K562 (cell line): ENCODE results near the gene CUX1. TPM values are rescaled to one million over a fixed set of nuclear protein-coding genes. Genes with fewer than 3 reads are reported as not detected.

Source experiments
- ATAC-seq: fragments of 200-7000 bp; cut with Tn5 transposase; 3 replicates; pipeline ENCODE4 v1.9.1; 2020; ENCODE audit warnings: moderate library complexity
- BruUV-seq: library from RNA; stranded (reverse); fragments of 400-500 nt; replicated peaks from 2 replicates; lab custom pipeline; 2021; lab: Mats Ljungman, UMichigan
- CTCF ChIA-PET: fragments of 300-600 bp; formaldehyde crosslinking; extraction: SDS; loops from one replicate; lab custom pipeline; 2021; ENCODE audit warnings: low intra/inter-chr PET ratio; lab: Yijun Ruan, JAX
- POLR2A ChIA-PET: fragments of 300-600, 350-650 bp; sonication (Branson Sonifier 250); formaldehyde crosslinking; extraction: SDS; loops from one replicate; lab custom pipeline; 2021; ENCODE audit warnings: antibody characterized with exemption, inconsistent platforms; lab: Yijun Ruan, JAX
- DNase-seq, 4 experiments: peaks; one replicate each; pipeline versions ENCODE4 v3.0.0 to v3.0.0-alpha.2; 2011 to 2018; ENCODE audit warnings: low spot score in 3 of 4, mixed read lengths in 3 of 4; ENCODE audit errors: extremely low read depth in 1 of 4
- FAIRE-seq: peaks from 2 replicates; lab custom pipeline; 2011; peaks lifted over from hg19 to GRCh38; lab: Jason Lieb, UNC
- H2AFZ ChIP-seq: 2 replicates; pipeline ENCODE4 v1.6.0; 2011; ENCODE audit warnings: low read depth, low read length, control low read depth, inconsistent platforms
- H3K27ac ChIP-seq: fragments of 200-600 bp; 3 replicates; pipeline ENCODE4 v1.8.0; 2011; ENCODE audit warnings: low read depth, mild to moderate bottlenecking, control low read depth, inconsistent platforms, low read length, moderate library complexity, mixed read lengths; ENCODE audit errors: extremely low read depth
- H3K27me3 ChIP-seq, 2 experiments: fragments of 300-600 bp in 1 of 2; 2 replicates in 1 of 2; 3 replicates in 1 of 2; pipeline versions ENCODE4 v1.6.0 to v1.8.0; 2011; ENCODE audit warnings: inconsistent platforms in 2 of 2, low read length in 2 of 2, mild to moderate bottlenecking in 1 of 2, mixed read lengths in 1 of 2, moderate library complexity in 1 of 2; ENCODE audit not compliant: control insufficient read depth in 2 of 2, insufficient read depth in 2 of 2
- H3K36me3 ChIP-seq: fragments of 300-600 bp; 3 replicates; pipeline ENCODE4 v1.8.0; 2011; ENCODE audit warnings: mild to moderate bottlenecking, low read length, inconsistent platforms; ENCODE audit not compliant: control insufficient read depth, insufficient read depth
- H3K4me1 ChIP-seq, 2 experiments: fragments of 200-600 bp in 1 of 2; replicated peaks in 1 of 2; 2 replicates in 1 of 2; 3 replicates in 1 of 2; pipeline versions ENCODE4 v1.5.1 to v1.8.0; 2011; ENCODE audit warnings: inconsistent platforms in 2 of 2, low read length in 2 of 2, mild to moderate bottlenecking in 1 of 2, mixed read lengths in 1 of 2, moderate library complexity in 1 of 2; ENCODE audit not compliant: control insufficient read depth in 2 of 2, insufficient read depth in 2 of 2
- H3K4me2 ChIP-seq: 2 replicates; pipeline ENCODE4 v1.6.1; 2011; ENCODE audit warnings: low read length, control low read depth, inconsistent platforms, mixed read lengths; ENCODE audit not compliant: insufficient read depth
- H3K4me3 ChIP-seq: fragments of 200-600 bp; sonication (generic), shearing (Covaris generic); 2 replicates; pipeline ENCODE4 v1.5.1; 2016; ENCODE audit warnings: control low read depth, inconsistent platforms
- H3K79me2 ChIP-seq: fragments of 200-600 bp; 3 replicates; pipeline ENCODE4 v1.8.0; 2011; ENCODE audit warnings: low read length, inconsistent platforms; ENCODE audit not compliant: control insufficient read depth, insufficient read depth
- H3K9ac ChIP-seq, 2 experiments: 2 replicates each; pipeline versions ENCODE4 v1.6.0 to v1.6.1; 2011; ENCODE audit warnings: low read depth in 2 of 2, low read length in 2 of 2, control low read depth in 1 of 2, inconsistent platforms in 1 of 2, mild to moderate bottlenecking in 1 of 2, mixed read lengths in 1 of 2; ENCODE audit not compliant: insufficient read depth in 1 of 2
- H3K9me1 ChIP-seq: one replicate; pipeline ENCODE4 v1.6.0; 2011; ENCODE audit warnings: inconsistent platforms, mild to moderate bottlenecking, low read length, moderate library complexity; ENCODE audit not compliant: control insufficient read depth, insufficient read depth
- H3K9me3 ChIP-seq: replicated peaks from 2 replicates; pipeline ENCODE4 v1.5.1; 2011; ENCODE audit warnings: low read depth, low read length, inconsistent platforms; ENCODE audit not compliant: control insufficient read depth, insufficient read depth
- H4K20me1 ChIP-seq: replicated peaks from 2 replicates; pipeline ENCODE4 v1.6.1; 2011; ENCODE audit warnings: low read length, inconsistent platforms, mixed read lengths; ENCODE audit not compliant: control insufficient read depth, insufficient read depth
- BHLHE40 ChIP-seq: IDR thresholded peaks from 2 replicates; pipeline ENCODE4 v1.6.1; 2011; ENCODE audit warnings: low read length, improper control_type of control experiment
- CTCF ChIP-seq, 3 experiments: IDR thresholded peaks in 2 of 3; conservative IDR thresholded peaks in 1 of 3; 2 replicates each; pipeline ENCODE4 v1.5.1; 2011 to 2012; ENCODE audit warnings: low read length in 3 of 3, mild to moderate bottlenecking in 3 of 3, control low read depth in 2 of 3, improper control_type of control experiment in 1 of 3, inconsistent platforms in 1 of 3, low read depth in 1 of 3, mixed read lengths in 1 of 3, moderate library complexity in 1 of 3; ENCODE audit not compliant: insufficient read depth in 2 of 3
- FOXJ2 ChIP-seq: fragments of 200-800 bp; sonication (Bioruptor generic); IDR thresholded peaks from 2 replicates; pipeline ENCODE4 v1.6.1; 2016; ENCODE audit warnings: missing genetic modification characterization, missing compliant biosample characterization
- KDM4B ChIP-seq, 2 experiments: fragments of 450-650 bp in 1 of 2; sonication (generic) in 1 of 2; IDR thresholded peaks; 2 replicates each; pipeline ENCODE4 v1.6.1; 2016 to 2017; ENCODE audit warnings: borderline replicate concordance in 2 of 2, antibody characterized with exemption in 1 of 2, low read depth in 1 of 2, mild to moderate bottlenecking in 1 of 2
- KLF13 ChIP-seq: fragments of 450-650 bp; IDR thresholded peaks from 2 replicates; pipeline ENCODE4 v1.6.1; 2016; ENCODE audit warnings: missing genetic modification characterization, low read depth, mild to moderate bottlenecking, missing compliant biosample characterization, moderate library complexity, borderline replicate concordance
- KLF6 ChIP-seq: fragments of 250-450 bp; sonication (Bioruptor Pico); IDR thresholded peaks from 2 replicates; pipeline ENCODE4 v1.4.0; 2020; ENCODE audit warnings: mild to moderate bottlenecking, moderate library complexity, borderline replicate concordance
- MEF2D ChIP-seq: conservative IDR thresholded peaks from 2 replicates; pipeline ENCODE4 v1.6.1; 2016; ENCODE audit warnings: low read depth, missing genetic modification characterization, missing compliant biosample characterization
- MLX ChIP-seq, 2 experiments: fragments of 450-650 bp in 1 of 2; sonication (generic) in 1 of 2; formaldehyde crosslinking; conservative IDR thresholded peaks; 2 replicates each; pipeline versions ENCODE4 v1.4.0 to v1.8.1; 2020 to 2022; ENCODE audit warnings: mild to moderate bottlenecking in 1 of 2, missing genetic modification reagents in 1 of 2
- PTRF ChIP-seq: fragments of 450-650 bp; IDR thresholded peaks from 2 replicates; pipeline ENCODE4 v1.6.1; 2016; ENCODE audit warnings: mild to moderate bottlenecking, missing genetic modification characterization, missing compliant biosample characterization
- SFPQ ChIP-seq: fragments of 200-400 bp; formaldehyde crosslinking; IDR thresholded peaks from 2 replicates; pipeline ENCODE4 v1.6.1; 2017; ENCODE audit warnings: mild to moderate bottlenecking, low read depth, low read length, moderate library complexity
- SMAD2 ChIP-seq: fragments of 150-350 bp; IDR thresholded peaks from 2 replicates; pipeline ENCODE4 v1.6.1; 2014; ENCODE audit warnings: low read depth, mild to moderate bottlenecking, low read length
- SOX6 ChIP-seq: fragments of 450-650 bp; IDR thresholded peaks from 2 replicates; pipeline ENCODE4 v1.6.1; 2014; ENCODE audit warnings: mild to moderate bottlenecking
- TAF15 ChIP-seq: fragments of 200-400 bp; formaldehyde crosslinking; IDR thresholded peaks from 2 replicates; pipeline ENCODE4 v1.6.1; 2017; ENCODE audit warnings: mild to moderate bottlenecking, low read depth, low read length, moderate library complexity
- ZNF444 ChIP-seq: fragments of 250-450 bp; sonication (Bioruptor Pico); IDR thresholded peaks from 2 replicates; pipeline ENCODE4 v1.4.0; 2020; ENCODE audit warnings: mild to moderate bottlenecking, moderate library complexity
- ZNF707 ChIP-seq: fragments of 250-450 bp; sonication (Bioruptor Pico); conservative IDR thresholded peaks from 2 replicates; pipeline ENCODE4 v1.8.0; 2022; ENCODE audit warnings: inconsistent platforms, mild to moderate bottlenecking, moderate library complexity
- ZNF778 ChIP-seq: fragments of 450-650 bp; formaldehyde crosslinking; IDR thresholded peaks from 2 replicates; pipeline ENCODE4 v1.4.0; 2020; ENCODE audit warnings: mild to moderate bottlenecking, moderate library complexity
- WGBS: fragments of 100-300 bp; shearing (Covaris generic); methylation state at CpG from one replicate; pipeline ENCODE4 v1.1.6; 2016; ENCODE audit warnings: low coverage, mixed read lengths; ENCODE audit not compliant: insufficient coverage; ENCODE audit errors: missing lambda C conversion rate; 5-methylcytosine and 5-hydroxymethylcytosine counted together
- in situ Hi-C: fragments of 300-500 bp; cut with MboI; formaldehyde crosslinking; loops from 4 replicates; pipeline ENCODE4 v1.15.0; 2018; ENCODE audit warnings: inconsistent platforms, mixed read lengths
- intact Hi-C: fragments of 100-400 bp; cut with micrococcal nuclease; formaldehyde crosslinking; loops from 2 replicates; pipeline ENCODE4 v1.14.2; 2022
- polyA plus RNA-seq, 8 experiments: library from polyadenylated mRNA; depleted of rRNA in 4 of 8; stranded (reverse) in 5 of 8; unstranded in 3 of 8; fragments of >200 nt; fragmentation: Nextera tagmentation in 2 of 8; fragmentation: Illumina TruSeq in 1 of 8; extraction: Ambion mirVana in 2 of 8; extraction: Trizol in 1 of 8; gene quantifications; 2 replicates each; pipeline versions ENCODE4 v1.2.1 to v1.2.3, GENCODE V29; 2011 to 2014; ENCODE audit warnings: inconsistent platforms in 1 of 8, missing spikeins in 1 of 8
- total RNA-seq, 7 experiments: library from RNA; depleted of rRNA in 6 of 7; stranded (reverse); fragments of >200 nt in 6 of 7; fragmentation: Illumina TruSeq in 2 of 7; extraction: Trizol in 2 of 7; gene quantifications; 2 replicates each; pipeline versions ENCODE4 v1.2.1 to v1.2.3, GENCODE V29; 2011 to 2021; ENCODE audit warnings: low replicate concordance in 1 of 7

CUX1 gene
- total and polyA plus RNA-seq, 9 of the 15 experiments (the other 6 are each of a cell fraction or from before 2014, with no cell fraction given), result 3.6 to 55.3 (median 25.2) TPM

GRCh38 chr7:102288285-102288930 is 471.0 kb downstream of the CUX1 start (continued):
- TF ChIP-seq CTCF (IDR thresholded peaks at IDR 0.05 in 2 of 3, conservative IDR thresholded peaks at IDR 0.05 in 1 of 3; ENCODE audit: insufficient read depth in 2 of 3, low read depth in 1 of 3, low read length in 3 of 3), result peak in 2 of 3 experiments; percentile 26 to 35; a peak in 1 of 6 replicates
- no peak for TF ChIP-seq BHLHE40
- TF ChIP-seq KLF6 (CRISPR knock-in tag), result no peak

- FAIRE-seq (no peak), DNase-seq (no peak), ATAC-seq (no peak)
- POLR2A ChIA-PET, result no interaction called here
- Histone ChIP-seq H2AFZ (no peak overlapping the region), H3K9ac (0 out of 4 replicates have a peak overlapping the region, but pooled peaks of 1 of the 2 experiments have one; percentile 8), H3K27ac (no peak overlapping the region), H3K27me3 (peaks cover 26 to 57% of the 10 kb centered on the region in 2 experiments; a peak in 4 of 5 replicates), H3K9me1 (no peaks in the 10 kb centered on the region), H3K9me3 (no peaks in the 10 kb centered on the region), H3K36me3 (no peaks in the 10 kb centered on the region), H3K79me2 (no peaks in the 10 kb centered on the region), H4K20me1 (peaks cover 36% of the 10 kb centered on the region), H3K4me3 (no peak overlapping the region), H3K4me1 (peaks cover 10 to 46% of the 10 kb centered on the region in 2 experiments; a peak in 4 of 5 replicates), H3K4me2 (no peak overlapping the region)
- intact Hi-C loops (no loop called here), in situ Hi-C loops (loop anchor here (5.0 kb wide), 1 partner anchor 33 kb away; no protein-coding TSS in a partner anchor)
- BruUV-seq, result no TSS peak
- CTCF ChIA-PET, result no interaction called here
- 13% methylated on average over 9 of the region's 9 CpGs for WGBS
- no peak for TF ChIP-seq ZNF707 (CRISPR knock-in tag)
- no peak for TF ChIP-seq KDM4B (IDR thresholded peaks at IDR 0.05; ENCODE audit: borderline replicate concordance in 2 of 2, low read depth in 1 of 2)
- TF ChIP-seq KLF13 (tag), result no peak
- TF ChIP-seq MLX (CRISPR knock-in tag; conservative IDR thresholded peaks at IDR 0.05), result no peak
- TF ChIP-seq SFPQ, result no peak
- no peak for TF ChIP-seq TAF15
- TF ChIP-seq ZNF778 (CRISPR knock-in tag), result no peak
- TF ChIP-seq ZNF444 (CRISPR knock-in tag), result no peak
- no peak for TF ChIP-seq MEF2D (tag)
- no peak for TF ChIP-seq PTRF (tag)
- TF ChIP-seq FOXJ2, result no peak
- no peak for TF ChIP-seq SOX6
- no peak for TF ChIP-seq SMAD2
Measured at GRCh38 chr7:102289057-102289456, 471.6 kb downstream of the CUX1 start.
